HEK293 (cell line): ENCODE measurements around the gene PHF14.
A peak's percentile ranks its signal among the peaks of the same experiment; 100 is the strongest.
"Not testable (repeated sequence)": the region's sequence is repeated elsewhere in the genome, so short reads cannot be mapped to it uniquely, and the experiment has no call there.

ENCODE experiments used
- CTCF ChIA-PET: fragments of 350-600 bp; formaldehyde crosslinking; extraction: SDS; loops from one replicate; lab custom pipeline; 2021; ENCODE audit warnings: antibody characterized with exemption; lab: Yijun Ruan, JAX
- POLR2A ChIA-PET: fragments of 300-600 bp; formaldehyde crosslinking; extraction: SDS; loops from one replicate; lab custom pipeline; 2020; ENCODE audit warnings: antibody characterized with exemption, inconsistent platforms; lab: Yijun Ruan, JAX
- H3K27ac ChIP-seq: fragments of 200-500 bp; sonication (Bioruptor generic); 2 replicates; pipeline ENCODE4 v1.5.1; 2014; ENCODE audit warnings: low read depth, low read length, control low read depth, inconsistent platforms; ENCODE audit errors: extremely low read depth
- H3K36me3 ChIP-seq, 2 experiments: fragments of 200-500 bp in 1 of 2; sonication (Bioruptor generic) in 1 of 2; 1 replicate in 1 of 2; 2 replicates in 1 of 2; pipeline ENCODE4 v1.5.1; 2014 to 2017; ENCODE audit warnings: inconsistent platforms in 2 of 2, low read length in 2 of 2; ENCODE audit not compliant: control insufficient read depth in 2 of 2, insufficient read depth in 1 of 2
- H3K4me1 ChIP-seq: fragments of 200-500 bp; sonication (Bioruptor generic); 2 replicates; pipeline ENCODE4 v1.5.1; 2014; ENCODE audit warnings: mild to moderate bottlenecking, low read length, inconsistent platforms; ENCODE audit not compliant: control insufficient read depth, insufficient read depth
- H3K4me3 ChIP-seq: 2 replicates; pipeline ENCODE4 v1.5.1; 2011; ENCODE audit warnings: low read depth, mild to moderate bottlenecking, control low read depth, low read length, moderate library complexity
- H3K9me3 ChIP-seq: fragments of 200-500 bp; sonication (Bioruptor generic); 2 replicates; pipeline ENCODE4 v1.5.1; 2014; ENCODE audit warnings: low read depth, low read length, inconsistent platforms; ENCODE audit not compliant: control insufficient read depth, insufficient read depth
- GLI4 ChIP-seq: fragments of 450-650 bp; formaldehyde crosslinking; IDR thresholded peaks from 2 replicates; pipeline ENCODE4 v1.5.1; 2016; ENCODE audit warnings: missing biosample characterization, missing genetic modification characterization
- KLF17 ChIP-seq: fragments of 450-650 bp; formaldehyde crosslinking; IDR thresholded peaks from 2 replicates; pipeline ENCODE4 v1.5.1; 2016; ENCODE audit warnings: missing biosample characterization, missing genetic modification characterization
- KLF8 ChIP-seq: fragments of 450-650 bp; formaldehyde crosslinking; IDR thresholded peaks from 2 replicates; pipeline ENCODE4 v1.5.1; 2016; ENCODE audit warnings: missing biosample characterization, missing genetic modification characterization
- MZF1 ChIP-seq: fragments of 450-650 bp; formaldehyde crosslinking; IDR thresholded peaks from 2 replicates; pipeline ENCODE4 v1.5.1; 2017; ENCODE audit warnings: missing biosample characterization, missing genetic modification characterization, borderline replicate concordance
- OSR2 ChIP-seq: fragments of 450-650 bp; formaldehyde crosslinking; IDR thresholded peaks from 2 replicates; pipeline ENCODE4 v1.5.1; 2016; ENCODE audit warnings: missing biosample characterization, missing genetic modification characterization
- PRDM1 ChIP-seq: fragments of 450-650 bp; formaldehyde crosslinking; IDR thresholded peaks from 2 replicates; pipeline ENCODE4; 2016; ENCODE audit warnings: missing biosample characterization, missing genetic modification characterization
- RBAK ChIP-seq: fragments of 450-650 bp; formaldehyde crosslinking; IDR thresholded peaks from 2 replicates; pipeline ENCODE4 v1.5.1; 2016; ENCODE audit warnings: missing biosample characterization, missing genetic modification characterization
- REPIN1 ChIP-seq: fragments of 450-650 bp; formaldehyde crosslinking; IDR thresholded peaks from 2 replicates; pipeline ENCODE4 v1.5.1; 2017; ENCODE audit warnings: missing biosample characterization, missing genetic modification characterization, low read depth
- SP3 ChIP-seq: fragments of 450-650 bp; formaldehyde crosslinking; IDR thresholded peaks from 2 replicates; pipeline ENCODE4 v1.5.1; 2016; ENCODE audit warnings: missing biosample characterization, missing genetic modification characterization
- ZBTB10 ChIP-seq: fragments of 450-650 bp; formaldehyde crosslinking; IDR thresholded peaks from 2 replicates; pipeline ENCODE4 v1.5.1; 2016; ENCODE audit warnings: missing biosample characterization, missing genetic modification characterization
- ZBTB48 ChIP-seq: fragments of 450-650 bp; formaldehyde crosslinking; IDR thresholded peaks from 2 replicates; pipeline ENCODE4 v1.5.1; 2016; ENCODE audit warnings: missing biosample characterization, missing genetic modification characterization
- ZBTB49 ChIP-seq: fragments of 450-650 bp; formaldehyde crosslinking; IDR thresholded peaks from 2 replicates; pipeline ENCODE4 v1.5.1; 2016; ENCODE audit warnings: missing biosample characterization, missing genetic modification characterization, low read depth
- ZEB2 ChIP-seq: fragments of 450-650 bp; formaldehyde crosslinking; IDR thresholded peaks from 2 replicates; pipeline ENCODE4 v1.5.1; 2016; ENCODE audit warnings: missing biosample characterization, missing genetic modification characterization
- ZFP41 ChIP-seq: fragments of 450-650 bp; formaldehyde crosslinking; IDR thresholded peaks from 2 replicates; pipeline ENCODE4 v1.5.1; 2016; ENCODE audit warnings: missing biosample characterization, missing genetic modification characterization, borderline replicate concordance
- ZNF202 ChIP-seq: fragments of 450-650 bp; formaldehyde crosslinking; IDR thresholded peaks from 2 replicates; pipeline ENCODE4 v1.5.1; 2016; ENCODE audit warnings: missing biosample characterization, missing genetic modification characterization, borderline replicate concordance
- ZNF266 ChIP-seq: fragments of 450-650 bp; formaldehyde crosslinking; IDR thresholded peaks from 2 replicates; pipeline ENCODE4 v1.5.1; 2016; ENCODE audit warnings: missing biosample characterization, missing genetic modification characterization, low read depth
- ZNF335 ChIP-seq: fragments of 450-650 bp; formaldehyde crosslinking; conservative IDR thresholded peaks from 2 replicates; pipeline ENCODE4 v1.5.1; 2016; ENCODE audit warnings: missing biosample characterization, missing genetic modification characterization
- ZNF37A ChIP-seq: fragments of 450-650 bp; IDR thresholded peaks from 2 replicates; pipeline ENCODE4 v1.5.1; 2018; ENCODE audit warnings: missing biosample characterization, missing genetic modification characterization
- ZNF423 ChIP-seq: fragments of 450-650 bp; formaldehyde crosslinking; IDR thresholded peaks from 2 replicates; pipeline ENCODE4 v1.5.1; 2016; ENCODE audit warnings: missing biosample characterization, missing genetic modification characterization
- ZNF449 ChIP-seq: fragments of 450-650 bp; formaldehyde crosslinking; IDR thresholded peaks from 2 replicates; pipeline ENCODE4 v1.5.1; 2017; ENCODE audit warnings: missing biosample characterization, mild to moderate bottlenecking, missing genetic modification characterization, moderate library complexity
- ZNF510 ChIP-seq: fragments of 450-650 bp; formaldehyde crosslinking; IDR thresholded peaks from 2 replicates; pipeline ENCODE4 v1.5.1; 2018; ENCODE audit warnings: mild to moderate bottlenecking, missing genetic modification characterization, missing biosample characterization; ENCODE audit not compliant: insufficient replicate concordance
- ZNF610 ChIP-seq: fragments of 450-650 bp; formaldehyde crosslinking; IDR thresholded peaks from 2 replicates; pipeline ENCODE4 v1.5.1; 2016; ENCODE audit warnings: missing biosample characterization, missing genetic modification characterization, borderline replicate concordance
- ZNF670 ChIP-seq: fragments of 450-650 bp; formaldehyde crosslinking; IDR thresholded peaks from 2 replicates; pipeline ENCODE4 v1.5.1; 2016; ENCODE audit warnings: missing biosample characterization, missing genetic modification characterization, low read depth
- ZNF707 ChIP-seq: fragments of 450-650 bp; formaldehyde crosslinking; IDR thresholded peaks from 2 replicates; pipeline ENCODE4 v1.5.1; 2016; ENCODE audit warnings: missing biosample characterization, missing genetic modification characterization

PHF14 gene

GRCh38 chr7:10977113-10977512 is 3.4 kb downstream of the PHF14 start:
- peaks cover 4 to 6% of the 10 kb centered on the region in 2 experiments; a peak in 2 of 3 replicates for H3K36me3 ChIP-seq
- H3K27ac ChIP-seq: no peak overlapping the region
- H3K4me1 ChIP-seq: no peaks in the 10 kb centered on the region; the same call in 1 of the 2 replicates
- H3K4me3 ChIP-seq: no peak overlapping the region
- ChIA-PET POLR2A (interaction anchor here (1.4 kb wide), 1 partner anchor 37 kb away, joined by 6 read pairs; a partner anchor contains a TSS), CTCF (interaction anchor here (0.7 kb wide), 1 partner anchor 347 kb away, joined by 3 read pairs; no protein-coding TSS in a partner anchor)
- TF ChIP-seq ZNF707 (tag by site-specific recombination): no peak
- no peak for TF ChIP-seq MZF1 (tag by site-specific recombination)
- no peak for TF ChIP-seq ZNF670
- no peak for TF ChIP-seq ZNF510 (tag by site-specific recombination)
- no peak for TF ChIP-seq ZNF202 (tag by site-specific recombination)
- 0 out of 2 replicates have a peak, but pooled peaks have one; percentile 12 for TF ChIP-seq OSR2 (tag by site-specific recombination)
- H3K9me3 ChIP-seq: no peaks in the 10 kb centered on the region

GRCh38 chr7:10981317-10981716 is 7.6 kb downstream of the PHF14 start:
- peaks cover 7 to 9% of the 10 kb centered on the region in 2 experiments; a peak in 2 of 3 replicates for H3K36me3 ChIP-seq
- no peaks in the 10 kb centered on the region; the same call in 1 of the 2 replicates for H3K4me1 ChIP-seq
- no peak overlapping the region for H3K27ac ChIP-seq
- ChIA-PET POLR2A (no interaction called here), CTCF (no interaction called here)
- H3K4me3 ChIP-seq: no peak overlapping the region
- TF ChIP-seq ZNF335 (tag by site-specific recombination) (no peak), ZNF610 (no peak), REPIN1 (no peak), RBAK (tag by site-specific recombination) (no peak), PRDM1 (tag by site-specific recombination) (no peak), SP3 (tag by site-specific recombination) (no peak), ZNF707 (tag by site-specific recombination) (no peak), OSR2 (tag by site-specific recombination) (no peak), GLI4 (tag by site-specific recombination) (no peak), ZBTB10 (no peak), KLF8 (tag by site-specific recombination) (no peak), ZEB2 (tag by site-specific recombination) (no peak), ZNF449 (tag by site-specific recombination) (no peak), ZBTB49 (tag by site-specific recombination) (no peak), ZNF423 (no peak), ZNF37A (tag by site-specific recombination) (no peak), KLF17 (tag by site-specific recombination) (no peak), ZFP41 (tag by site-specific recombination) (no peak), ZNF266 (no peak), ZBTB48 (no peak)
- no peaks in the 10 kb centered on the region for H3K9me3 ChIP-seq

- H3K4me1 ChIP-seq, H3K9me3 ChIP-seq, POLR2A ChIA-PET, H3K27ac ChIP-seq, H3K4me3 ChIP-seq: not testable (repeated sequence)
- H3K36me3 ChIP-seq: peaks cover 15 to 27% of the 10 kb centered on the region in 2 experiments
- CTCF ChIA-PET: interaction anchor here (1.0 to 1.1 kb wide), 2 partner anchors 12 to 117 kb away, joined by 3 to 4 read pairs; no protein-coding TSS in a partner anchor
Observed at GRCh38 chr7:10990748-10991147, 17.1 kb downstream of the PHF14 start.
